Measurements from ENCODE around the gene CRY2. TPM values are rescaled to one million over a fixed set of nuclear protein-coding genes. Genes with fewer than 3 reads are reported as not detected.
"Not testable (repeated sequence)": the region's sequence is repeated elsewhere in the genome, so short reads cannot be mapped to it uniquely, and the experiment has no call there.

The CRY2 gene
- total RNA-seq, 2 experiments from 2014 or later, result 32.4 to 36.9 TPM

- H3K9me3 Mint-ChIP-seq; ATAC-seq (ENCODE audit: low read depth); H3K27me3 Mint-ChIP-seq; H3K36me3 Mint-ChIP-seq; DNase-seq; H3K4me3 Mint-ChIP-seq; H3K4me1 Mint-ChIP-seq; H3K27ac Mint-ChIP-seq: not testable (repeated sequence)
- POLR2A ChIA-PET, result interaction anchor here (3.5 kb wide), 1 partner anchor 12 kb away, joined by 18 read pairs; the partner anchor contains the start of gene PEX16
Measured at GRCh38 chr11:45905576-45905975, 58.3 kb downstream of the CRY2 start.

- peak; percentile 21 for ATAC-seq (ENCODE audit: low read depth)
- DNase-seq, result no peak
- Mint-ChIP-seq H3K4me1 (peaks cover 2% of the 10 kb centered on the region), H3K4me3 (no peak overlapping the region), H3K36me3 (no peaks in the 10 kb centered on the region), H3K27ac (no peak overlapping the region), H3K9me3 (no peaks in the 10 kb centered on the region), H3K27me3 (peaks cover 5% of the 10 kb centered on the region)
- POLR2A ChIA-PET, result interaction anchor here (3.5 kb wide), 1 partner anchor 11 kb away, joined by 18 read pairs; the partner anchor contains the start of gene PEX16
Measured at GRCh38 chr11:45906096-45906682, 58.9 kb downstream of the CRY2 start.

GRCh38 chr11:45906965-45907611 lies 59.8 kb downstream of the CRY2 start, which contains the start of gene FREY1:
FREY1 (minus strand) TSS chr11:45907271; CDS start chr11:45907245, 26 bp downstream.
- H3K27me3 Mint-ChIP-seq, result no peaks in the 10 kb centered on the region
- POLR2A ChIA-PET, result interaction anchor here (3.5 kb wide), 1 partner anchor 11 kb away, joined by 18 read pairs; the partner anchor contains the start of gene PEX16
- no peak for DNase-seq
- no peaks in the 10 kb centered on the region for H3K9me3 Mint-ChIP-seq
- ATAC-seq (ENCODE audit: low read depth), result no peak
- H3K4me1 Mint-ChIP-seq, result peaks cover 2% of the 10 kb centered on the region
- no peaks in the 10 kb centered on the region for H3K36me3 Mint-ChIP-seq
- no peak within 1 kb of the TSS for H3K4me3 Mint-ChIP-seq
- no peak within 1 kb of the TSS for H3K27ac Mint-ChIP-seq

GRCh38 chr11:45907911-45908370 lies 60.7 kb downstream of the CRY2 start:
- H3K36me3 Mint-ChIP-seq, result no peaks in the 10 kb centered on the region
- H3K27me3 Mint-ChIP-seq, result no peaks in the 10 kb centered on the region
- POLR2A ChIA-PET, result interaction anchor here (3.5 kb wide), 1 partner anchor 10 kb away, joined by 18 read pairs; the partner anchor contains the start of gene PEX16
- no peak for DNase-seq
- H3K27ac Mint-ChIP-seq, result no peak overlapping the region
- no peak overlapping the region for H3K4me3 Mint-ChIP-seq
- peaks cover 2% of the 10 kb centered on the region for H3K4me1 Mint-ChIP-seq
- ATAC-seq (ENCODE audit: low read depth), result no peak
- H3K9me3 Mint-ChIP-seq, result no peaks in the 10 kb centered on the region

- POLR2A ChIA-PET, result interaction anchor here (1.3 kb wide), 1 partner anchor 8 kb away, joined by 4 read pairs; the partner anchor contains the start of gene PEX16
- Mint-ChIP-seq H3K36me3 (no peaks in the 10 kb centered on the region), H3K27me3 (no peaks in the 10 kb centered on the region), H3K4me3 (no peak overlapping the region), H3K4me1 (peaks cover 5% of the 10 kb centered on the region), H3K9me3 (no peaks in the 10 kb centered on the region), H3K27ac (no peak overlapping the region)
- DNase-seq (no peak), ATAC-seq (ENCODE audit: low read depth) (no peak)
Measured at GRCh38 chr11:45909594-45910475, 62.6 kb downstream of the CRY2 start.

GRCh38 chr11:45910623-45911022 lies 63.3 kb downstream of the CRY2 start:
- no peak overlapping the region for H3K27ac Mint-ChIP-seq
- peaks cover 1% of the 10 kb centered on the region for H3K36me3 Mint-ChIP-seq
- H3K4me1 Mint-ChIP-seq, result peaks cover 6% of the 10 kb centered on the region
- POLR2A ChIA-PET, result no interaction called here
- DNase-seq (no peak), ATAC-seq (ENCODE audit: low read depth) (no peak)
- no peaks in the 10 kb centered on the region for H3K27me3 Mint-ChIP-seq
- H3K4me3 Mint-ChIP-seq, result no peak overlapping the region
- H3K9me3 Mint-ChIP-seq, result no peaks in the 10 kb centered on the region

GRCh38 chr11:45913514-45913913 lies 66.2 kb downstream of the CRY2 start:
- POLR2A ChIA-PET, result no interaction called here
- peaks cover 14% of the 10 kb centered on the region for H3K4me1 Mint-ChIP-seq
- peaks cover 5% of the 10 kb centered on the region for H3K36me3 Mint-ChIP-seq
- no peak overlapping the region for H3K4me3 Mint-ChIP-seq
- no peak overlapping the region for H3K27ac Mint-ChIP-seq
- DNase-seq (no peak), ATAC-seq (ENCODE audit: low read depth) (no peak)
- H3K27me3 Mint-ChIP-seq, result no peaks in the 10 kb centered on the region
- H3K9me3 Mint-ChIP-seq, result no peaks in the 10 kb centered on the region

- Mint-ChIP-seq H3K4me1 (peaks cover 16% of the 10 kb centered on the region), H3K27ac (no peak overlapping the region), H3K4me3 (no peak overlapping the region), H3K36me3 (peaks cover 5% of the 10 kb centered on the region), H3K27me3 (no peaks in the 10 kb centered on the region), H3K9me3 (no peaks in the 10 kb centered on the region)
- ATAC-seq (ENCODE audit: low read depth) (no peak), DNase-seq (no peak)
- POLR2A ChIA-PET, result no interaction called here
Measured at GRCh38 chr11:45913942-45914635, 66.8 kb downstream of the CRY2 start.

- Mint-ChIP-seq H3K27me3 (no peaks in the 10 kb centered on the region), H3K4me1 (peaks cover 23% of the 10 kb centered on the region), H3K4me3 (no peak overlapping the region), H3K27ac (no peak overlapping the region), H3K36me3 (peaks cover 5% of the 10 kb centered on the region), H3K9me3 (no peaks in the 10 kb centered on the region)
- POLR2A ChIA-PET, result interaction anchor here (2.2 kb wide), 1 partner anchor 14 kb away, joined by 7 read pairs; no protein-coding TSS in a partner anchor
- no peak for ATAC-seq (ENCODE audit: low read depth)
- no peak for DNase-seq
Measured at GRCh38 chr11:45915446-45915845, 68.2 kb downstream of the CRY2 start.

- POLR2A ChIA-PET, result interaction anchor here (1.2 to 2.9 kb wide), 9 partner anchors 8 to 113 kb away, joined by 3 to 40 read pairs (median 9); partner anchors contain the start of genes CRY2, FREY1 and SLC35C1
- ATAC-seq (ENCODE audit: low read depth) (peak; percentile 2), DNase-seq (no peak)
- peaks cover 25% of the 10 kb centered on the region for H3K4me1 Mint-ChIP-seq
- peaks cover 6% of the 10 kb centered on the region for H3K27me3 Mint-ChIP-seq
- H3K4me3 Mint-ChIP-seq, result peak overlapping the region; percentile 96
- H3K27ac Mint-ChIP-seq, result peak overlapping the region; percentile 95
- H3K36me3 Mint-ChIP-seq, result peaks cover 5% of the 10 kb centered on the region
- H3K9me3 Mint-ChIP-seq, result no peaks in the 10 kb centered on the region
Measured at GRCh38 chr11:45917286-45917622, 70.0 kb downstream of the CRY2 start.

GRCh38 chr11:45917623-45918330 lies 70.5 kb downstream of the CRY2 start, which contains the start of gene PEX16:
PEX16 (minus strand) TSS chr11:45917877; CDS start chr11:45917811, 66 bp downstream.
- ATAC-seq (ENCODE audit: low read depth) (peak; percentile 94), DNase-seq (peak; percentile 93)
- Mint-ChIP-seq H3K4me1 (peaks cover 25% of the 10 kb centered on the region), H3K9me3 (no peaks in the 10 kb centered on the region), H3K27ac (peak within 1 kb of the TSS; percentile 95), H3K36me3 (peaks cover 5% of the 10 kb centered on the region), H3K27me3 (peaks cover 6% of the 10 kb centered on the region), H3K4me3 (peak within 1 kb of the TSS; percentile 96)
- POLR2A ChIA-PET, result interaction anchor here (0.6 to 2.9 kb wide), 15 partner anchors 9 to 699 kb away, joined by 3 to 40 read pairs (median 4); partner anchors contain the start of genes ATG13, CRY2, FREY1 and HARBI1
